GM20000 (cell line): ENCODE results near the gene RAB6B.

ENCODE experiments used
- DNase-seq: peaks from one replicate; pipeline ENCODE4 v3.0.0; 2012; ENCODE audit warnings: low spot score
- TF ChIP-seq, protein P1 (sequence below): IDR thresholded peaks from 2 replicates; pipeline ENCODE4 v1.5.1; 2012; ENCODE audit warnings: mild to moderate bottlenecking, control low read depth; ENCODE audit errors: extremely low read depth, missing control alignments

RAB6B gene

DNA sequence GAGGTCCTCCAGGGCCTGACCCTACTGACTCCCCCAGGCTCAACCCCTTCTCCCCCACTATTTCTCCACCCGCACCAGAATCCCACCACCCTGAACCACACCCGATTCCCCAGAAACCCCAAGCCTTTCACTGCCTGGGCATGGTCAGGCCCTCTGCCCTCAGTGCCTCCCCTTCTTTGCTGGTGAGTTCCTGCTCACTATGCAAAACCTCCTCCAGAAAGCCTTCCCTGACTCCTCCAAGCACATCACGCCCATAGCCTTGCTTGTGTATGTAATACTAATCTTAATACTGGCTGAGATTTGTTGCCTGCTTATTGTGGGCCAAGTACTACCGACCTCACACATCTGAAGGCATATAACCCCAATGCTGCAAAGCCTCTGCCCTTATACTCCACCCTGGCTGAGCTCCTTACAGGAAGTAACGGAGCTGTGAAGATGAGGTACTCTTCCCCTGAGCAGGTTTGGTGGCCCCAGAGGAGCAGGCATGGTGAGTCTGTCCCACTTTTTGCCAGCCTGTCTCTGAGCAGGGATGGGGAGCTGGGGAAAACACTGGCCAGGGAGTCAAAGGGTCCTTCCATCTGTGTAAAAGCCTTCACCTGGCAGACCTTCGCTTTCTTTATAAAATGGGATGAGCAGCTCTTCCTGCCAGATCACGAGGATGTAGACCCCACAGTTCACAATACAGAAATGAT, 9.5 kb downstream of the RAB6B start:
- TF ChIP-seq, protein P1, sequence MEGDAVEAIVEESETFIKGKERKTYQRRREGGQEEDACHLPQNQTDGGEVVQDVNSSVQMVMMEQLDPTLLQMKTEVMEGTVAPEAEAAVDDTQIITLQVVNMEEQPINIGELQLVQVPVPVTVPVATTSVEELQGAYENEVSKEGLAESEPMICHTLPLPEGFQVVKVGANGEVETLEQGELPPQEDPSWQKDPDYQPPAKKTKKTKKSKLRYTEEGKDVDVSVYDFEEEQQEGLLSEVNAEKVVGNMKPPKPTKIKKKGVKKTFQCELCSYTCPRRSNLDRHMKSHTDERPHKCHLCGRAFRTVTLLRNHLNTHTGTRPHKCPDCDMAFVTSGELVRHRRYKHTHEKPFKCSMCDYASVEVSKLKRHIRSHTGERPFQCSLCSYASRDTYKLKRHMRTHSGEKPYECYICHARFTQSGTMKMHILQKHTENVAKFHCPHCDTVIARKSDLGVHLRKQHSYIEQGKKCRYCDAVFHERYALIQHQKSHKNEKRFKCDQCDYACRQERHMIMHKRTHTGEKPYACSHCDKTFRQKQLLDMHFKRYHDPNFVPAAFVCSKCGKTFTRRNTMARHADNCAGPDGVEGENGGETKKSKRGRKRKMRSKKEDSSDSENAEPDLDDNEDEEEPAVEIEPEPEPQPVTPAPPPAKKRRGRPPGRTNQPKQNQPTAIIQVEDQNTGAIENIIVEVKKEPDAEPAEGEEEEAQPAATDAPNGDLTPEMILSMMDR = no peak
- DNase-seq = no peak

DNA sequence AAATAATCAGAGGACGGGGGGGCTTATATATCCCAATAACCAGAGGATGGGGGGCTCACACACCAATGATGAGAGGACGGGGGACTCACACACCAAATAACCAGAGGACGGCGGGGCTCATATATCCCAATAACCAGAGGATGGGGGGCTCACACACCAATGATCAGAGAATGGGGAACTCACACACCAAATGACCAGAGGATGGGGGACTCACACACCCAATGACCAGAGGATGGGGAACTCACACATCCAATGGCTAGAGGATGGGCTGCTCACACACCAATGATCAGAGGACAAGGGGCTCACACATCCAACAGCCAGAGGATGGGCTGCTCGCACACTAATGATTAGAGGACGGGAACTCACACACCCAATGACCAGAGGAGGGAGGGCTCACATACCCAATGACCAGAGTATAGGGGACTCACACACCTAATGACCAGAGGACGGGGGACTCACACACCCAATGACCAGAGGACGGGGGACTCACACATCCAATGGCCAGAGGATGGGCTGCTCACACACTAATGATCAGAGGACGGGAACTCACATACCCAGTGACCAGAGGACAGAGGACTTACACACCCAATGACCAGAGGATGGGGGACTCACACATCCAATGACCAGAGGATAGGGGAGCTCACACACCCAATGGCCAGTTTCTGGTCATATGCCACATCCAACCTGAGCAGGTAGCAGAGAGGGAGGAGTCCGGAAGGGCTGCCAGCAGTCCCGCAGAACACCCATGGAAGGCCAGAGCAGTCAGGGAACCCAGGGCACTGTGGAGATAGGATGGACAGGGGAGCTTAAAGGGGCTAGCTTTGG, 10.6 kb downstream of the RAB6B start:
- TF ChIP-seq, protein P1 = no peak
- DNase-seq = no peak

DNA sequence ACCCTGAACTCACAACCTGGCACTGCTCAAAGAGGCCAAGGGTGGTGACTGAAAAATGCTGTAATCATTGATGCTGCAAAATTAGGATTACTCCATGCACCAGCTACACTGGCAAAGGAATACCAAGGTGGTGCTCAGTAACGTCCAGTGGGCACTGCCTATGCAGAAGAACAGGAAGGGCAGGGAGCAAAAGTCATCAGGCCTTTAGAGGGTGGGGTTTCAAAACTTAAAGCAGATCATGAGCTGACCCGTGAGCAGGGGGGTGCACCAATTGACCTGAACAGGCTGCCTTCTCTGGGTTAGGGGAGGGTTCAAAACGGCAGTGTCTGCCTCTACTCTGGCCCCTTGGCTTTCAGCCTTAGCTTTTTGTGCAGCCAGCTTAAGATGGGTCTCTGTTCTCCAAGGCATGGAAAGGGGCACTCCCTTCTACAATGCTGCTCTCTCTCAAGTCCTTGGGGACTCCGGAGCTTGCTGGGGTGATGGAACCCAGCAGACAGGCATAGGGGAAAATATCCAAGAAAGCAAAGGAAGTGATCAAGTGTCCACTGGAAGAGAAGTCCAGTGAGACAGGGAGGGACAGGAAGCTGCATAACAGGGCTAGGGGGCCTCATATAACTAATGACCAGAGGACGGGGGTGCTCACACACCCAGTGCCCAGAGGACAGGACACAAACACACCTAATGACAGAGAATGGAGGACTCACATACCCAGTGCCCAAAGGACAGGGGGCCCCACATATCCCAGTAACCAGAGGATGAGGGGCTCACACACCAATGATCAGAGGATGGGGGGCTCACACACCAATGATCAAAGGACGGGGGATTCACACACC, 11.4 kb downstream of the RAB6B start:
- TF ChIP-seq, protein P1 = no peak
- DNase-seq = no peak

DNA sequence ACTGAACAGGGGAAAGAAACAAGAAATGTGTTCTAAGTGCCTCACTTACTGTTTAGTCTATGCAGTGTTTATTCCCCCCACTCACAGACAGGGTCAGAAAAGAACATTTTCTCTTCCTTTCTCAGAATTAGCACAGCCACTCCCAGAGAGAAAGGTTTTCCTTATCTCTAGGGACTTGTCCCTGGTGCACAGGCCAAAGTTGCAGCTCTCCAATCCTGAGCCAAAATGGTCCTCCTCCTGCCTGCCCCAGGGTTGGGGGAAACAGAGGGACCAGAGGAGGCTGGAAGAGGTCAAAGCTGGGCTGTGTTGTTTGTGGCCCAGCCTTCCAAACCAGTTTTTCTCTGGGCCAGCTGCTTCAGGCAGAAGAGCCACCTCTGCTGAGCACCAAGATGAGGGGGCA, 12.0 kb downstream of the RAB6B start:
- TF ChIP-seq, protein P1 = no peak
- no peak for DNase-seq

DNA sequence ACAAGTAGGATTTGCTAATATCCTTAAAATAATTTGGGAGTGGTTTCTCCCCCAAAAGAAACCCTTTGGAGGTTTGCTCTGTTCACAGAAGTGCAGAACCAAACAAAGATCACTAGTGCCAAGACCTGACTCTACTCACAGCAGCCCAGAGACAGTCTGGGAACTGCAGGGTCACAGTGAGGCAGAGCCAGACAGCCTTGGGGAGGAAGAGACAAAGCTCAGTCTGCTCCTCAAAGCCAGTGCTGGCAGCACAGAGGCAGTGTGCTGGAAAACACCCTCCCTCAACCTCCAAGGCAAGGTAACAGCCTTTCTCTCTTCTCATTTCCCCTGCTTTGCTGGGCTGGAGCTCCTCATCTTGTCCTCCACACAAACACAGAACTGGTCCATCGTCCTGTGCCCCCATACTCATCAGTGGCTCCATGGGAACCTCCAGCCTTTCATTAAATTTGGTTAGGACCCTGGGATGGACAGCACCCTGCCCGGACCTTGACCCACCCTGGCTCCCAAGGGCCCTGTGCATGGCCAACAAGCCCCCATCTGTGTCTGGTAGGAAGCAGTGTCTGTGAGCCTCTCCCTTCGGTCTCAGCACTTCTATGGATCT, 12.6 kb downstream of the RAB6B start:
- TF ChIP-seq, protein P1 = no peak
- DNase-seq = no peak

DNA sequence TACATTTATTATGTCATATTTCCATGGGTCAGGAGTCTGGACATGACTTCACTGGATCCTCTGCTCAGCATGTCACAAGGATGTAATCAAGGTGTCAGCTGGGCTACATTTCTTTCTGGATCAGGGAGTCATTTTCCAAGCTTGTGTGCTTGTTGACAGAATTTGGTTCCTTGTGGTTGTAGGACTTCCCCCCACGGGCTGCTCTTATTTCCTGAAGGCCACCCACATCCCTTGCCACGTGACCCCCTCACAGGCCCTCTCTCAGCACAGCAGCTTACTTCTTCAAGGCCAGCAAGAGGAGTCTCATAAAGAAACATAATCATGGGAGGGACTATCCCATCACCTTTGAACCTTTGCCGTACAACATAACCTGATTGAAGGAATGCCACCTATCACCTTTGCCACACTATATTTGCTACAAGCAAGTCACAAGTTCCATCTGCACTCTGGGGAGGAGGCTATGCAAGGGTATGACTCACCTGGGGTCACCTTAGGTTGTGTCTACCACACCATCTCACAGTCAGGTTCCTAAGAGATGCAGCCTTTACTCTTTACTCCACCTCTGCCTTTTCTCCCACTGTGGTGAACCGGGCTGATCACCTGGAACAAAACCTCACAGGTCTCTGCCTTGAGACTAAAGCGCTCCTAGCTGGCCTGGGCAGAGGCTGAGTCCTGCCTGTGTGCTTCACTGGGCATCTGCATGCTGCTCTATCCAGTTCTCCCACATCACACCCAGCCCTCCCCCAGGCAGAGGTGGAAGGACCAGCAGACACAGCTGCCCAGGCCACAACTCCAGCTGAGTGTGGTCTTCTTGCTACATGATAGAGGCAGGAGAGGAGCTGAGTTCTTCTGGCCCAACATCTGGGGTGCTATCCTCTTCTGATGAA, 13.5 kb downstream of the RAB6B start:
- no peak for DNase-seq

More for the DNA sequence above, 13.5 kb downstream of the RAB6B start:
- TF ChIP-seq, protein P1 = no peak
